SK-N-SH (cell line): ENCODE measurements around the gene PCSK5.
"Not testable (repeated sequence)": the region's sequence is repeated elsewhere in the genome, so short reads cannot be mapped to it uniquely, and the experiment has no call there.

Source experiments
- CTCF ChIP-seq: fragments of 200-600 bp; sonication (generic); IDR thresholded peaks from 2 replicates; pipeline ENCODE4 v1.6.1; 2017; ENCODE audit warnings: antibody characterized with exemption, mild to moderate bottlenecking, moderate library complexity
- FOXM1 ChIP-seq: IDR thresholded peaks from 2 replicates; pipeline ENCODE4 v1.4.0; 2012; ENCODE audit warnings: low read depth, mild to moderate bottlenecking
- POLR2AphosphoS5 ChIP-seq: IDR thresholded peaks from 2 replicates; pipeline ENCODE4 v1.6.1; 2012; ENCODE audit warnings: low read depth, low read length
- SMC3 ChIP-seq: IDR thresholded peaks from 2 replicates; pipeline ENCODE4 v1.6.1; 2012; ENCODE audit warnings: low read depth, low read length, improper control_type of control experiment

GRCh38 chr9:76362332-76363031, 472.0 kb downstream of the PCSK5 start:
- TF ChIP-seq CTCF, POLR2AphosphoS5, SMC3, FOXM1: not testable (repeated sequence)
